T-helper 2 cell treated with Interferon-gamma antibody and Interleukin-4, amounts not matched to agents 100 ng/mL and 5 ng/mL, for 36 hours (primary cell): Measurements from ENCODE around the gene SPACA9. TPM values are rescaled to one million over a fixed set of nuclear protein-coding genes. Genes with fewer than 3 reads are reported as not detected.

Experiments used
- intact Hi-C: fragments of 100-400 bp; cut with micrococcal nuclease; formaldehyde crosslinking; loops from one replicate; pipeline ENCODE4 v1.15.1; 2023
- total RNA-seq: library from RNA; stranded (reverse); gene quantifications from 2 replicates; pipeline ENCODE4 v1.2.3, GENCODE V29; 2022

The SPACA9 gene
- total RNA-seq = 0.66 and 1.3 TPM in 2 replicates

DNA sequence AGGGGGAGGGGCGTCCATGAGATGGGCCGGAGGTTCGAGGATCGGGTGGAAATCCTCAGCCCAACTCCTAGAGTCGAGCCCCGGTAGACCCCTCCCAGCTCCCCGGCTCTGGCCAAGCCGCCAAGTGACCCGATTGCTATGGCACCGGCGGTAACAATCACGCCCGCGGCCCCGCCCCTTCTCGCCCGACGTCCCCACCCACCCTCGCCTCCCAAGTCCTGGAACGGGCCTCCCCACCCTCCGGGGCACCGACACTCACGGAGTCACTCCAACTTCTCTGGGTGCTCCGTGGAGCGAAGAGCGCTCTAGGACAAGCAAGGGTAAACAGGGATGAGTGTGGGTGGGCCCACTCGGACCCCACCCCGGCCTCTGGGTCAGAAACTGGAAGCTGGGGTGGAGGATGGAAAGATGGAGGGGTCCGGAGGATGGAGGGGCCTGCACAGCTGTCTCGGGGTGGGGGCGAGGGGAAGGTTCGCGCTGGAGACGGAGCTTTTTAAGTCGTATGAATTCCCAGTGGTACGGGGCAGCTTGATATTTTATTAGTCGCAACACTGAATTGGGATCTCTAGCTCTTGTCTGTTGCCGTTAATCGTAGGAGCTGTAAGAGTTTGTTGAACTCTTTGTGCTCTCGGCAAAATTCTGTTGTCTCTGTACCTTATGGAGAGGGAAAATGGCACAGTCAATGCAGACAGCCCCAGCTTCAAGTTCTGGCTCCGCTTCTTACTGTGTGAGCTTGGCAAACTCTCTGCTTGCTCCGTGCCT, at the start of gene SPACA9:
Gene SPACA9, plus strand, starts transcription at position 204 of the 762 bp plus-strand sequence. CDS start 5,050 bp downstream, outside the sequence.
- intact Hi-C loops = loop anchor here (1.0 to 10.0 kb wide), 3 partner anchors 65 to 802 kb away; partner anchors contain the start of genes GTF3C4, MED27 and TSC1

DNA sequence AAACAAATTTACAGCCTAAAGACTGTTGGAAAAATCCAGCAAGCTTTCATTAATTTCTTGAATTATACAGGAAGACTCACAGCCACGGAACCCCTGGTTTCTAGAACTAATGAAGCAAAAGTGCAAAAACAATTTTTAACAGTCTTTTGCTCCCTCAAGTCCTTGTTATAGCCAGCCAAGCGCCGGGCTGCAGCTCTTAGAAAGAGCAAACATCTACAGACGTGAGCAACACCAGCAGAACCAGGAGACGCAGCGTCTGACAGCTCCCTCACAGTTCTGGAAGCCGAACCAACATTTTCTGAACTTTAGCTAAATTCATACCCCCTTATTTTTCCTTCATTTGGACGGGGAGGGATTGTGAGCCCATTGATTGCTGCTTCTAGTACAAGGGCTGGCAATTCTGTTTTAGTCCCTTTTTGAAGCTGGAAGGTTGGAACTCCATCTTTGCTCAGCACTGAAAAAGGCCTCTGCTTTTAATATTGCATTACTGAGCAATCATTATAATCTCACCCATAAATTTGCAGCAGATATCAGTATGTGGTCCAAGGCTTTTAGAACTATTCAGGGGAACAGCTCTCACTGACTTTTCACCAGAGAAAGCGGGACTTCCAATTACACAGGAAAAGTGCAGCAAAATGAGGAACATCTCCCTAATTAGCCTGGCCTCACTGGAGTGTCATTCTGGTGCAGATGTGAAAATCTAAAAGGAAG, 46.4 kb upstream of the SPACA9 start:
- intact Hi-C loops = no loop called here

- intact Hi-C loops = no loop called here
These were observed 45.1 kb upstream of the SPACA9 start for GRCh38 chr9:132833550-132834121.

- intact Hi-C loops = no loop called here
These were observed 44.4 kb upstream of the SPACA9 start for GRCh38 chr9:132834343-132834742.

DNA sequence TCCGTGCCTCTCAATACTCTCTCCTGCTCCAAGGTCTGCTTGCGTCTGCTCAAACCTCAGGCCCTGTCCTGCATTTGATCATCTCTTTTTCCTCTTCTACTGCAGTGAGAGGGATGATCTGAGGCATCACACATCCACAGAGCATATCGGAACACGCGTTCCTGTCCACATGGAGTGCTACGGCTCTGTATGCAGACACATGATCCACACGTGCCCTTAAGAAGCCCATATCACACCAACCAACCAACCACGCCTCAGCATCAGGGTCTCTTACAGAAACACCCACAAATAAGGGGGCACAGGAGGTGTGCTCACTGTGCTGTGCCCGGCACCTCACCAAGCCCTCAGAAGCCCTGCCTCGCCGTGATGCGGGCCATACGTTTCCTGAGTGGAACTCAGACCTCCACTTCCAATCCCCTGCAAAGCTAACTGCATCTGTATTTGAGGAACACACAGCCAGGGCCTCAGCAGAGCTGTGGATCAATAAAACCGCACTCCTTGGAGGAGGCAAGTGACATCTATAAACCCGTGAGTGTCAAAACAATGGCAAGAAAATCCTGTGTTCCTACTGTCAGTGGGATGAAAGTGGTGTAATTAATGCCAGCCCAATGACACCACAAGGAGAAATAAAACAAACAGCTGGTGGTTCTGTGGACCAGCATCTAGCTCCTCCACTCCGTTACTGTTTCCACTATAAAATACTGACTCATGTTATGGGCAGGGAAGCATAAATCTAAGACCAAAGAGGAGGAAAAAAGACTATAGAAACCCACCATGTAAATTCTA, 41.0 kb upstream of the SPACA9 start:
- intact Hi-C loops = no loop called here

- intact Hi-C loops = no loop called here
These were observed 40.4 kb upstream of the SPACA9 start for GRCh38 chr9:132838291-132838690.

DNA sequence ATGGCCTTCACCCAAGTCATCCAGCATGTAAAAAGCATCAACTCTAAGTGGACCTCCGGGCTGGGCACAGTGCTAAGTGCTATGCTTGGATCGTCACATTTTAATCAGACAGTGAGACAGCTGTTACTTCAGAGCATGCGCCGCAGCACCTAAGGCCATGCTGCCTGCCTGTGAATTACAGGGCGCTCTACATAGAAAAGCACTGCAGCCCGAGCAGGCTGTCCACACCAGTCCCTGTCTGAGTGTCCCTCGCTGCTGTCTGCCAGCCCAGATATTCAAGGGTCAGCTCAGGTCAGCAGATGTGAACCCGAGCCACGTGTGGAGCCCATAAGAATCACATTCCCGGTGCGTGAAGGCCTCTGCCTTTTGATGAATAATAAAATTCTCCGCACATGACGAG, 37.7 kb upstream of the SPACA9 start:
- intact Hi-C loops = no loop called here

- intact Hi-C loops = no loop called here
These were observed 36.3 kb upstream of the SPACA9 start for GRCh38 chr9:132842124-132843044.

GRCh38 chr9:132846109-132846917, 32.4 kb upstream of the SPACA9 start:
- intact Hi-C loops = no loop called here

- intact Hi-C loops = no loop called here
These were observed 31.7 kb upstream of the SPACA9 start for GRCh38 chr9:132846918-132847515.

GRCh38 chr9:132849185-132849706, 29.5 kb upstream of the SPACA9 start:
- intact Hi-C loops = no loop called here

- intact Hi-C loops = no loop called here
These were observed 25.2 kb upstream of the SPACA9 start for GRCh38 chr9:132853482-132853881.

DNA sequence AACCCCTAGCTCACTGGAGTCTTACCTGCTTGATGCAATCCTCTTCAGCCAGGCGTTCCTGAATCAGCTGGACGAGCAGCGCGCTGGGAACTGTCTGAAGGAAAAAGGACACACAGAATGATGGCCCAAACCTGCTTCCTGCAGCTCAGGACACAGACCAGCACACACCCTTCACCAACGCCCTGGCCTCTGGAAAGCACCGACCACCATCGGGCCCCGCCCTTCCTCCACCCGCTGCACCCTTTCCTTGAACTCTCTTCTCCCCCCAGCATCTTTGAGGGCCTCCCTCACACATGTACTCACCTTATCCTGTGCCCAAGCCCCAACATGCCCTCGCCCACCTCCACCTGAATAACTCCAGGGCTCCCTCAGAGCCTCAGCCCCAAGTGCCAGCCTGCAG, 23.9 kb upstream of the SPACA9 start:
- intact Hi-C loops = no loop called here

DNA sequence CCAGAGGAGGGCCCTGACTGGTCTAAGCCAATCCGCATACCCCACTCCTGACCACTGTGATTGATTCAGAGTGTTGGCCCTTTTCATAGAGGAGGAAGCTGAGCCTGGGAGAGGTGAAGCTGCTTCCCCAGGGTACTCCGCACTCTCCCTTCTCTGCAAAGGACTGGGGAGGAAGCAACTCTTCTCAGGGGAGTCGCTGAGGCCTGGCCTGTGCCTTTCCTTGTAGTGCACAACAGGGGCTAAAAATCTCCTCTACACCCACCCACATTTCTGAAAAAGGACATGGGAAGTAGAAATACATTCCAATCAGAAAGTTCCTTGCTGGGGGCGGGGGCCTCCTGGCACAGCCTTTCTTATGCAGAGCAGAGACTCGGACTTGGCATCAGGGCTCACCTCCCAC, 22.8 kb upstream of the SPACA9 start:
- intact Hi-C loops = no loop called here

DNA sequence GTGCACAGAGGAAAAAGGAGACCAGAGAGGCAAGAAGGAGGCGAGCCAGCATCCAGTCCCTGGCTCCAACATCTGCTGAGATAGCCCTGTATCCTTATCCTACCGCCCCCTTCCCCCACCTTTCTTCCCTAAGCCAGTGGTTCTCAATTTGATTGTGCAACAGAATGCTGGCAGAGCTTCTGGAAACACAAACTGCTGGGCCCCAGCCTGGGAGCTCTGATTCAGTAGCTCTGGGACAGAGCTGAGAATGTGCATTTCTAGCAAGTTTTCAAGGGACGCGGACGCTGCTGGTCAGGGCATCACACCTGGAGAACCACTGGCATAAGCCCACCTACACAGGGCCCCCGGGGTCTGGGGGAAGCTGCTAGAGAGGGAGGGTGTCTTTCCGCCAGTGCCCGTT, 21.7 kb upstream of the SPACA9 start:
- intact Hi-C loops = no loop called here

GRCh38 chr9:132857616-132858342, 20.9 kb upstream of the SPACA9 start:
- intact Hi-C loops = no loop called here

GRCh38 chr9:132858751-132859150, 19.9 kb upstream of the SPACA9 start:
- intact Hi-C loops = no loop called here

GRCh38 chr9:132861666-132862065, 17.0 kb upstream of the SPACA9 start:
- intact Hi-C loops = no loop called here
